HEK293T (cell line): ENCODE measurements around the gene KCNMA1.

Source experiments
- CTCF ChIA-PET: fragments of 350-600 bp; formaldehyde crosslinking; extraction: SDS; loops from one replicate; lab custom pipeline; 2021; ENCODE audit warnings: antibody characterized with exemption, inconsistent platforms; lab: Yijun Ruan, JAX
- POLR2A ChIA-PET: fragments of 350-600 bp; formaldehyde crosslinking; extraction: SDS; loops from one replicate; lab custom pipeline; 2020; ENCODE audit warnings: antibody characterized with exemption, inconsistent platforms; lab: Yijun Ruan, JAX
- DNase-seq: peaks from one replicate; pipeline ENCODE4 v3.0.0; 2012; ENCODE audit warnings: mixed read lengths; ENCODE audit errors: extremely low spot score
- ARNT ChIP-seq: fragments of 450-650 bp; IDR thresholded peaks from 2 replicates; pipeline ENCODE4 v1.6.1; 2017; ENCODE audit warnings: mild to moderate bottlenecking
- BHLHE40 ChIP-seq: fragments of 450-650 bp; IDR thresholded peaks from 2 replicates; pipeline ENCODE4 v1.6.1; 2016; ENCODE audit warnings: mild to moderate bottlenecking, moderate library complexity, borderline replicate concordance
- CTBP1 ChIP-seq: fragments of 450-650 bp; IDR thresholded peaks from 2 replicates; pipeline ENCODE4 v1.6.1; 2016; ENCODE audit warnings: borderline replicate concordance
- ELF4 ChIP-seq: fragments of 450-650 bp; IDR thresholded peaks from 2 replicates; pipeline ENCODE4 v1.6.1; 2017; ENCODE audit warnings: antibody characterized with exemption
- FOXA1 ChIP-seq: fragments of 450-650 bp; IDR thresholded peaks from 2 replicates; pipeline ENCODE4 v1.6.1; 2016; ENCODE audit warnings: mild to moderate bottlenecking
- FOXK2 ChIP-seq: fragments of 450-650 bp; IDR thresholded peaks from 2 replicates; pipeline ENCODE4 v1.6.1; 2016; ENCODE audit warnings: mild to moderate bottlenecking
- FOXM1 ChIP-seq: fragments of 450-650 bp; IDR thresholded peaks from 2 replicates; pipeline ENCODE4 v1.6.1; 2017; ENCODE audit warnings: mild to moderate bottlenecking, borderline replicate concordance
- HDGF ChIP-seq: fragments of 450-650 bp; IDR thresholded peaks from 2 replicates; pipeline ENCODE4 v1.6.1; 2017; ENCODE audit warnings: antibody characterized with exemption, borderline replicate concordance
- L3MBTL2 ChIP-seq: fragments of 450-650 bp; conservative IDR thresholded peaks from 2 replicates; pipeline ENCODE4 v1.6.1; 2016; ENCODE audit warnings: mild to moderate bottlenecking
- LEF1 ChIP-seq: fragments of 450-650 bp; IDR thresholded peaks from 2 replicates; pipeline ENCODE4 v1.6.1; 2017; ENCODE audit warnings: mild to moderate bottlenecking, borderline replicate concordance
- NFRKB ChIP-seq: fragments of 450-650 bp; IDR thresholded peaks from 2 replicates; pipeline ENCODE4 v1.6.1; 2016; ENCODE audit warnings: mild to moderate bottlenecking, moderate library complexity
- PKNOX1 ChIP-seq: fragments of 450-650 bp; IDR thresholded peaks from 2 replicates; pipeline ENCODE4 v1.6.1; 2016
- SP1 ChIP-seq: fragments of 450-650 bp; IDR thresholded peaks from 2 replicates; pipeline ENCODE4 v1.6.1; 2017
- SUZ12 ChIP-seq: fragments of 450-650 bp; IDR thresholded peaks from 2 replicates; pipeline ENCODE4 v1.6.1; 2016; ENCODE audit warnings: mild to moderate bottlenecking
- TARDBP ChIP-seq: fragments of 450-650 bp; IDR thresholded peaks from 2 replicates; pipeline ENCODE4 v1.6.1; 2016
- ZNF384 ChIP-seq: fragments of 450-650 bp; IDR thresholded peaks from 2 replicates; pipeline ENCODE4 v1.6.1; 2016

Gene KCNMA1

GRCh38 chr10:76874176-76874575 is 763.4 kb downstream of the KCNMA1 start:
- POLR2A ChIA-PET: no interaction called here
- no peak for DNase-seq
- TF ChIP-seq ZNF384: no peak
- no peak for TF ChIP-seq CTBP1
- TF ChIP-seq FOXM1: no peak
- no peak for TF ChIP-seq ARNT
- no peak for TF ChIP-seq L3MBTL2
- TF ChIP-seq LEF1: no peak
- no peak for TF ChIP-seq ELF4
- TF ChIP-seq FOXK2: no peak
- no peak for TF ChIP-seq FOXA1
- TF ChIP-seq TARDBP: no peak
- CTCF ChIA-PET: no interaction called here

GRCh38 chr10:76871697-76872295 is 765.8 kb downstream of the KCNMA1 start:
- TF ChIP-seq FOXK2 (no peak), LEF1 (no peak), NFRKB (no peak)

GRCh38 chr10:76869931-76870330 is 767.7 kb downstream of the KCNMA1 start:
- TF ChIP-seq TARDBP (no peak), ARNT (no peak), FOXK2 (no peak), NFRKB (no peak), CTBP1 (no peak), L3MBTL2 (no peak), SP1 (no peak), ELF4 (no peak)
- CTCF ChIA-PET: no interaction called here
- no peak for DNase-seq
- POLR2A ChIA-PET: no interaction called here

More at GRCh38 chr10:76871697-76872295, 765.8 kb downstream of the KCNMA1 start:
- POLR2A ChIA-PET: no interaction called here
- DNase-seq: no peak
- CTCF ChIA-PET: no interaction called here

- no peak for DNase-seq
- ChIA-PET CTCF (interaction anchor here (0.8 kb wide), 1 partner anchor 117 kb away, joined by 3 read pairs; no protein-coding TSS in a partner anchor), POLR2A (no interaction called here)
Measured at GRCh38 chr10:76868098-76868977, 769.3 kb downstream of the KCNMA1 start.

GRCh38 chr10:76866841-76867586 is 770.6 kb downstream of the KCNMA1 start:
- DNase-seq: no peak
- CTCF ChIA-PET: no interaction called here
- POLR2A ChIA-PET: no interaction called here
- TF ChIP-seq FOXM1 (no peak), SUZ12 (no peak), BHLHE40 (no peak), ELF4 (no peak), ARNT (no peak), NFRKB (no peak), LEF1 (no peak), HDGF (no peak), TARDBP (no peak), CTBP1 (no peak), L3MBTL2 (no peak), PKNOX1 (no peak), FOXA1 (no peak), FOXK2 (no peak), SP1 (no peak)

More at GRCh38 chr10:76868098-76868977, 769.3 kb downstream of the KCNMA1 start:
- no peak for TF ChIP-seq PKNOX1
- TF ChIP-seq FOXM1: no peak
- TF ChIP-seq FOXK2: no peak
- TF ChIP-seq BHLHE40: no peak
- TF ChIP-seq NFRKB: no peak
- no peak for TF ChIP-seq L3MBTL2
- TF ChIP-seq ARNT: no peak
- TF ChIP-seq HDGF: no peak
- TF ChIP-seq ELF4: no peak
- TF ChIP-seq SP1: no peak
- TF ChIP-seq TARDBP: no peak

- ChIA-PET POLR2A (no interaction called here), CTCF (no interaction called here)
- no peak for TF ChIP-seq ZNF384
- TF ChIP-seq SUZ12: no peak
- no peak for TF ChIP-seq NFRKB
- no peak for TF ChIP-seq TARDBP
- no peak for TF ChIP-seq LEF1
- TF ChIP-seq ELF4: no peak
- no peak for TF ChIP-seq FOXA1
- TF ChIP-seq FOXK2: no peak
- no peak for TF ChIP-seq BHLHE40
- TF ChIP-seq PKNOX1: no peak
- TF ChIP-seq ARNT: no peak
- no peak for TF ChIP-seq FOXM1
- no peak for TF ChIP-seq L3MBTL2
- no peak for TF ChIP-seq CTBP1
- no peak for TF ChIP-seq SP1
- TF ChIP-seq HDGF: no peak
- no peak for DNase-seq
Measured at GRCh38 chr10:76864922-76865321, 772.7 kb downstream of the KCNMA1 start.
